ENCODE results near the gene MEIOSIN. TPM values are rescaled to one million over a fixed set of nuclear protein-coding genes. Genes with fewer than 3 reads are reported as not detected.

MEIOSIN gene, protein sequence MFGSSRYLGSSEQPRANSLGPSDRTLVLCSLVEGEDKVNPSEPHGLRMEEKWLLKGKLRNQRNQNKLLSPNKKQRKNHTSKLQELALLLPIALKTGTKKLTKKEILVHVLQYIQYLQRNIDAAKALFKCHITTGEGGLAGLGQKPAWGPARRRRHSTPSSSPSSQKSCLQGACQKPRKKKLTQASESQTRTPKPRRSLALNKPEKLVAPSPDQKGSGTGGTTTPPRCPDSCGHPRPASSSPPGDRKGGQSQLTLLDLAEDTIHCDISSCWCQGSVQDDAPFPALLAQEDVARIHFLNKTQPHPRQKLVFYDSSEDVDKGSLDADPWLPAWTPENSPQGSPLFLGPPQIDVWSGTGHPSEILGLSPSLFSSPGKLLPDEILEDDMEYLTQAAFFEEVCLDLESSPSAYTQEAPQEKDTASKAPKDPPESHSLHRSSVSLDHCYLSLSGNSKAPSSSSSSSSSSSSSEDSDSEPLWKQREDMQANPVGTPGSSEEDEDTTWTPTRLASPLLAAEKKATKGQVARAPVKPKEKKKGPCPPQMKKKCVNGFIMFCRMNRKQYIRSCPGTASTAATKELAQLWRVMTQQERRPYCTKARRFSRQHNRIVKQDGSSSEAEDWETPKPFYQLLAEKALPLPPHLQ
- not detected in 2 replicates for total RNA-seq

DNA sequence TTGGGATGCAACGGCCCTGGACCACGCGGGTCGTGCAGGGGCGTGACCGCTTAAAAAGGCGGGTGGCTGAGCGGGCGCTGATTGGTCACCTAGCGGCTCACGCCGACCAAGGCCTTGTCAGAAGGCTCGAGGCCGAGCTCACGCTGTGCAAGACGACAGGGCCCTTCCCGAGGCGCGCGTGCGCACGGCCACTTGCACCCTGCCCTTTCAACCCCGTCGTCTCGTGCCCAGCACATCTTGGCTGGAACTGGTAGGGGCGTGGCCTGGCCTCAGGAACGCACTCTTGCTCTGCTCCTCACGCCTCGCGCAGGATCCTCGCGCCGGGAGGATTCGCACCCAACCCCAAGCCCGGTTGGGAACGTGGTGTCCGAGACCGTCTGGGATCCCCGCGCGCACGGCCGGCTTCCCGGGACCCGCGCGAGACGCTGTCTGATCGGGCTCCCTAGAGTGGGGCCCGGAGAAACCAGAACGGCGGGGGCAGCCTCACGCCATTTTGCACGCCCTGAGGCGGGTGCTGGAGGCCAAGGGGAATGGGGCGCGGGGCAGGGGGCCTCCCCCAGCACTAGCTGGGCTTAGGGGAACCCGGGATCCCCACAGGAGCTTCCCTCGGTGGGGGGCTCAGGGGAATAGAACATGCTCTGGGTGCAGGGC, at the start of gene MEIOSIN:
Gene MEIOSIN, plus strand, starts transcription at position 280 of the 651 bp plus-strand sequence. CDS start 1,938 bp downstream, outside the sequence.

DNA sequence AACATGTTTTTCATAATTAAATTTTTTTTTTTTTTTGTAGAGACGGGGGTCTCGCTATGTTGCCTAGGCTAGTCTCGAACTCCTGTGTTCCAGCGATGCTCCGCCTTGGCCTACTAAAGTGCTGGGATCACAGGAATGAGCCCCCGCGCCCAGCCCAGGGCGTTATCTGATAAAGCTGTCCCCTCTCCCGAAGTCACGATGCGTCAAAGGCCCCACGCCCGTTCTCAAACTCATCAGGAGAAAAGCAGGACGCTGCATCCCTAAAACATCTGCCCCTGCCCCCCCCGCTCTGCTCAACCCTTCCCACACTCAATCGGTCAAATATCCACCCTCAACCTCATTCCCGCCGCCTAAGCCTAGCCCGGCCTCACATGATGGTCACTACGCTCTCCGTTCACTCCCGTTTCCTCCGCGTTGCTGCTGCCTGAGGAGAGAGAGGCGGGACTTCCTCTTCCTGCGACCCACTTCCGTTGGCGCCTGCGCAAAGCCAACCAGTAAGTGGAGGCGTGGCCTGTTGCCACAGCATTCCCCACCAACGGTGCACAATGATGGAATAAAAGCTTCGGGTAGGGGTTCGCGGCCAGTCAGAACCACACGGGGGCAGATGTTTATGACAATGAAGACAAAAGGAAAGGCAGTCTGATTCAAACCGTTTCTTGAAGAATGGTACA, 41.6 kb upstream of the MEIOSIN start, which contains the start of gene SNRPD2:
Gene SNRPD2, minus strand, starts transcription at position 438 of the 671 bp plus-strand sequence. Its CDS starts 65 bp downstream, at position 373.

DNA sequence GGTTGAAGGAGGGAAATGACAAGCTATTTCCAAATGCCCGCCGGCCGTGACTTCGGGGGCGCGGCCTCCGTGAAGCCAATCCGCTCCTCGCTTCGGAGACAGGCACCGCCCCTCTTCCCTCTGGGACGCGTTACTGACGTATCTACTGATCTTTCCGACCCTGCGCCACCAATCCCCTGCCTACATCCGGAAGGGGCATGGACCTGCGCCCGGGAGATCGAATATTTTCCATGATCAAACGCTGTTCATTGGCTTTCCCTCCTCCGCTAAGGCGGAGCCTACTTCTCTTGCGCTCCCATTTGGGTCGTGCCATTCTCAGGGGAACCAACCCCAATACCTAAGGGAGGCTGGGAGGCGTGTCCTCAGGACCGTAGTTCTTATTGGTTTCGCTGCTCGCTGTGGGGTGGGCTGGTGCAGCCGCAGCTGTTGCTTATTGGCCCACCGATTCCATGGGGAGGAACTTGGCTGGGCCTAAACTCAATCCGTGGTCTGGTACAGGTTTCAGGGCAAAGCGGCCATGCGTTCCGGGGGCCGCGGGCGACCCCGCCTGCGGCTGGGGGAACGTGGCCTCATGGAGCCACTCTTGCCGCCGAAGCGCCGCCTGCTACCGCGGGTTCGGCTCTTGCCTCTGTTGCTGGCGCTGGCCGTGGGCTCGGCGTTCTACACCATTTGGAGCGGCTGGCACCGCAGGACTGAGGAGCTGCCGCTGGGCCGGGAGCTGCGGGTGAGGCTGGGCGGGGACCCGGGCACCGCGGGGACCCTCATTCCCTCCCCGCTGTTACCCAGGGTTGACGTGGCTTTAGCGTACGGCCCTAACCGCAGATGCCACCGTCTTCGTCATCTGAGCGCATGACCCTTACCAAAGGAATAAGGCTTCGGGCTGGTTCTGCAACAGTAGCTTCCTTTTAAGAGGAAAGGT, 40.8 kb upstream of the MEIOSIN start, which contains the start of gene QPCTL:
Gene QPCTL, plus strand, starts transcription at position 480 of the 919 bp plus-strand sequence. Its CDS starts 38 bp downstream, at position 518.

DNA sequence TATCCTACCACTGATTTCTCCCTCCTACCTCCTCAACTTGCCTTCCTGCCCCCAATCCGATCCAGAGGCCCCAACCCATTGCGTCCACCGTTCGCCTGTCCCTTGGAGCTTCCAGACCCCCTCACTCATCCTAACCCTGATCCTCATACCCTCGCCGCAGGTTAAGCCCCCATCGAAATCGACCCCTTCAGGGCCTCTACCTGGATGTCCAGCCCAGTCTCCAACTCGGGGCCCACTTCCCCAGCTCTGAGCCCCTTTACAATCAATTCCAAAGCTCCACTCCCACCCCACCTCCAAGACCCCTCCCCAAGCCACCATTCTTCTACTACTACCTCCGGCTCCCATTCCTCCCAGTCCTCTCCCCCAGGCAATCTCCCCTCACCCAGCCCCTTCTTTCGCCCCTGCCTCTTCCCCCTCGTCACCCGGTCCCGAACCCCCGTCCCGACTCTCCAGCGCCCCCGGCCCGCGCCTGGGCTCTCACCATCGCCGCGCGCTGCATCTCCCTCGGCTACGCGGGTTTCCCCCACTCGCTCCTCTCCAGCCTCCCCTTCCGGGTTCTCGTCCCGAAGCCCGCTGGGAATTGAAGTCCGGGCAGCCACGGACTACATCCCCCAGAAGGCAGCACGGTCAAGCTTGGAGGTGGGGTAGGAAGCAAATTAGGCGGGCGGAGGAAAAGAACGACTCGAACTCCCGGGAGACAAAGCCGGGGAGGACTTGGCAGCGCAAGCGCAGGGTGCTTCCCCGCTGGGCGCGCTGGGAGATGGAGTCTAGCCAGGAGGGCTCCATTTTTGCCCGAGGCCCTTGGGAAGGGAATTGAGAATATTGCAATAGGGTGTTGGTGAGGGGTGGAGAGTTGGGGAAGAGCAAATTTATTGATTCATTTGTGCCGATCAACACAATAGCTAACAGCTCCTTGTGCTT, 2.6 kb upstream of the MEIOSIN start, which contains the start of gene FBXO46:
Gene FBXO46, minus strand, starts transcription at position 529 of the 921 bp plus-strand sequence. CDS start 17,401 bp downstream, outside the sequence.

DNA sequence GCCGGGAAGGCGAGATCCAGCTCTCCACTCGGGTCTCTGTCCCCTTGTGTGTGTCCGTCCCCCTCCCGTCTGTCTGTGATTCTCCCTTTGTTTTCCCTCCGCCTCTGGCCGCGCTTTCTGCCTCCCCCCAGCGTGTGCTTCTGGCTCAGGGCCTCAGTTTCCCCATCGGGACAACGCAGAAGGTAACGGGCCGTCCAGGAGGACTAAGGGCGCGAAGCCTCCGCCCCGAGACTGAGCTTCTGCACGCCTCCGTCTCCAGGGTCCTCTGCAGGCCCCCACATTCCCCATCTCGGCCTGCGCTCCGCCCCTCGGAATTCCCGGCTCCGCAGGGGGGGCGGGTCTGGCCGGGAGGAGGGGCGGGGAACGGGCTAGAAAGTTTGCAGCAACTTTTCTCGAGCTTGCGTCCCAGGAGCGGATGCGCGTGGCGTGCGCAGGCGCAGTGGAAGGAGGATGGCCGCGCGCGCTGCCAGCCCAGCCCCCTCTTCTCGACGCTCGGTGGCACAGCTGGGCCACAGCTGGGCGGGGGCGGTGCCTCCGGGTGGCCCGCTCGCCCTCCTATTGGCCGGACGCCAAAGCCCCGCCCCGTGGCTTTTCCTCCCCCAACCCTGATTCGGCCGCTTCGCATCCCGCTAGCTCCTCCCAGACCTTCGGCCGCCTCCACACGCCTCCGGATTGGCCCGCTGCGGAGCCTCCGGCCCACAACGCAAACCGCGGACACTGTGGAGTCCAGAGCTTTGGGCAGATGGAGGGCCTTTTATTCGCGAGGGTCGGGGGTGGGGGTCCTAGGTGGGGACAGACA, 35.9 kb downstream of the MEIOSIN start, which contains the start of gene SIX5:
Gene SIX5, minus strand, starts transcription at position 269 of the 799 bp plus-strand sequence. CDS start 408 bp downstream, outside the sequence.

DNA sequence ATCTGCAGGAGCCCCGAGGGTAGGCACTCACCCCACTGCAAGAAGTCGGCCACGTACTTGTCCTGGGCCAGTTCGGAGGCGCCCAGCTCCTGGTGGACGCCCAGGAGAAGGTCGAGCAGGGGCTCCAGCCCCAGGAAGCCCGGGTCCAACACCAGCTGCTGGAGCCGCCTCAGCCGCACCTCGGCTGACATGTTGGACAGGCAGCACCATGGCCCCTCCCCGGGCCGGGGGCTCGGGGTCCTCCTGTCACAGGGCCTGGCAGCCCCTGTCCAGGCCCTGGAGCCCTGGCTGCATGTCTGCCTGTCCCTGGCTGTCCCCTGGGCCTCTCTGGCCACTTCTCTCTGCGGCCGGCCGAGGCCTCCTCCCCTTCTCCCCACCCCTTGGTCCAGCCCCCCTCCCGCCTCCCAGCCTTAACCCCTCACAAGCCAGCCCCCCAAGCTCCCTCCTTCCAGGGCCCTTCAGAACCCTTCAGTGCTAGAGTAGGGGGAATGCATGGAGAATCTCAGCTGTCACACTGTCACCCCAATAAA, 49.0 kb downstream of the MEIOSIN start, which contains the start of gene DMPK:
Gene DMPK, minus strand, starts transcription at position 329 of the 530 bp plus-strand sequence. Its CDS starts 138 bp downstream, at position 191.

DNA sequence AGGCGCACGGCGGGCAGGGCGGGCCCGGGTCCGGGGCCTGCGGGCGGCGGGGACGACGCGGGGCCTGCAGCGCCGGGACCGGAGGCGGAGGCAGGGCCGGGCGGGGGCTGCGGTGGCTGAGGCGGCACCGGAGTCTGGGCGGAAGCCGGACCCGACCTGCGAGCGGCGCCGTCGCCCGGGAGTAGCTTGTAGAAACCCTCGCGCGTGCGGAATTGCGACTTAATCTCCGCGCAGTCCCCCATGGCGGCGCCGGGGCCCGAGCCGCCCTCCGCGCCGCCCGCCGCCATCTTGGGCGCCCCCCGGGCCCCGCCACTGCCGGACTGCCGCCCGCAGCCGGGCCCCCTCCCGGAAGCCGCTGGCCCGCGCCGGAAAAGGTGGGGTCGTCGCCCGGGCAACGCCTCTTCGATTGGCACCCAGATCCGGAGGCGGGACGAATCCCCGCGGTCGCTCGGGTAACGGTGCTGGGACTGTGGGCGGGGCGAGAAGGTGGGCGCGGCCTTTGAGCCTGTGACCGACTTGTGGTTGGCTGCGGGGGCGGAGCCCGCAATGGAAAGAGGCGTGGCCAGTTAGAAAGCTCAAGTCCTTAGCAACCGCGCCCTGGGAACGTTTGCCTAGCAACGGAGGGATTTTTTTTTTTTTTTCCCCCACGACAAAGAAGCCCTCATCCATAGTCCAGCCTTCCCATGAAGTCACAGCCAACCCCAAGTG, 59.4 kb downstream of the MEIOSIN start, which contains the start of gene DMWD:
Gene DMWD, minus strand, starts transcription at position 376 of the 708 bp plus-strand sequence. Its CDS starts 89 bp downstream, at position 287.

Other genes with a start within 250 kb of the MEIOSIN start
- 18.8 and 21.1 TPM in 2 replicates for gene RTN2, start 236.4 kb upstream of the MEIOSIN start, total RNA-seq
- 1.3 and 2.6 TPM in 2 replicates for gene PPM1N, start 235.0 kb upstream of the MEIOSIN start, total RNA-seq
- gene VASP, start 226.0 kb upstream of the MEIOSIN start, total RNA-seq = 55.0 and 120 TPM in 2 replicates
- gene OPA3, start 148.6 kb upstream of the MEIOSIN start, total RNA-seq = 8.2 and 9.2 TPM in 2 replicates
- gene GPR4, start 131.2 kb upstream of the MEIOSIN start, total RNA-seq = 1.5 and 2.0 TPM in 2 replicates
- 12.4 and 18.6 TPM in 2 replicates for gene EML2, start 94.0 kb upstream of the MEIOSIN start, total RNA-seq
- gene GIPR, start 65.2 kb upstream of the MEIOSIN start, total RNA-seq = 0.12 TPM in 1 of 2 replicates, not detected in the other
- 281 and 314 TPM in 2 replicates for gene SNRPD2, start 41.5 kb upstream of the MEIOSIN start, total RNA-seq
- 10.0 and 18.6 TPM in 2 replicates for gene QPCTL, start 40.8 kb upstream of the MEIOSIN start, total RNA-seq
- gene FBXO46, start 2.5 kb upstream of the MEIOSIN start, total RNA-seq = 8.4 and 9.7 TPM in 2 replicates
- 26.3 and 31.2 TPM in 2 replicates for gene SIX5, start 35.8 kb downstream of the MEIOSIN start, total RNA-seq
- gene DMPK, start 49.1 kb downstream of the MEIOSIN start, total RNA-seq = 29.4 and 32.7 TPM in 2 replicates
- 25.6 and 27.6 TPM in 2 replicates for gene DMWD, start 59.4 kb downstream of the MEIOSIN start, total RNA-seq
- not detected in 2 replicates for gene RSPH6A, start 81.9 kb downstream of the MEIOSIN start, total RNA-seq
- gene SYMPK, start 129.7 kb downstream of the MEIOSIN start, total RNA-seq = 26.5 and 45.2 TPM in 2 replicates
- gene FOXA3, start 130.9 kb downstream of the MEIOSIN start, total RNA-seq = not detected in 2 replicates
- 36.3 and 38.5 TPM in 2 replicates for gene IRF2BP1, start 152.7 kb downstream of the MEIOSIN start, total RNA-seq
- gene MYPOP, start 169.2 kb downstream of the MEIOSIN start, total RNA-seq = 4.3 and 5.0 TPM in 2 replicates
- not detected in 2 replicates for gene NANOS2, start 181.3 kb downstream of the MEIOSIN start, total RNA-seq
- under 0.01 and 0.60 TPM in 2 replicates for gene NOVA2, start 240.4 kb downstream of the MEIOSIN start, total RNA-seq